ENCODE measurements around the gene HOXA1.

- TF ChIP-seq, protein P1, sequence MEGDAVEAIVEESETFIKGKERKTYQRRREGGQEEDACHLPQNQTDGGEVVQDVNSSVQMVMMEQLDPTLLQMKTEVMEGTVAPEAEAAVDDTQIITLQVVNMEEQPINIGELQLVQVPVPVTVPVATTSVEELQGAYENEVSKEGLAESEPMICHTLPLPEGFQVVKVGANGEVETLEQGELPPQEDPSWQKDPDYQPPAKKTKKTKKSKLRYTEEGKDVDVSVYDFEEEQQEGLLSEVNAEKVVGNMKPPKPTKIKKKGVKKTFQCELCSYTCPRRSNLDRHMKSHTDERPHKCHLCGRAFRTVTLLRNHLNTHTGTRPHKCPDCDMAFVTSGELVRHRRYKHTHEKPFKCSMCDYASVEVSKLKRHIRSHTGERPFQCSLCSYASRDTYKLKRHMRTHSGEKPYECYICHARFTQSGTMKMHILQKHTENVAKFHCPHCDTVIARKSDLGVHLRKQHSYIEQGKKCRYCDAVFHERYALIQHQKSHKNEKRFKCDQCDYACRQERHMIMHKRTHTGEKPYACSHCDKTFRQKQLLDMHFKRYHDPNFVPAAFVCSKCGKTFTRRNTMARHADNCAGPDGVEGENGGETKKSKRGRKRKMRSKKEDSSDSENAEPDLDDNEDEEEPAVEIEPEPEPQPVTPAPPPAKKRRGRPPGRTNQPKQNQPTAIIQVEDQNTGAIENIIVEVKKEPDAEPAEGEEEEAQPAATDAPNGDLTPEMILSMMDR (IDR thresholded peaks at IDR 0.05) = no peak
- TF ChIP-seq POLR2A (IDR thresholded peaks at IDR 0.05) (no peak), POLR2AphosphoS5 (IDR thresholded peaks at IDR 0.05) (no peak)
Measured at GRCh38 chr7:27082171-27082570, 13.6 kb downstream of the HOXA1 start.

All from stomach (tissue), 4 donors.